Measurements from ENCODE around the gene R3HCC1L. TPM values are rescaled to one million over a fixed set of nuclear protein-coding genes. Genes with fewer than 3 reads are reported as not detected.
A peak's percentile ranks its signal among the peaks of the same experiment; 100 is the strongest.

R3HCC1L gene
- total RNA-seq, 1 donor from 2014 or later, result 12.3 TPM

DNA sequence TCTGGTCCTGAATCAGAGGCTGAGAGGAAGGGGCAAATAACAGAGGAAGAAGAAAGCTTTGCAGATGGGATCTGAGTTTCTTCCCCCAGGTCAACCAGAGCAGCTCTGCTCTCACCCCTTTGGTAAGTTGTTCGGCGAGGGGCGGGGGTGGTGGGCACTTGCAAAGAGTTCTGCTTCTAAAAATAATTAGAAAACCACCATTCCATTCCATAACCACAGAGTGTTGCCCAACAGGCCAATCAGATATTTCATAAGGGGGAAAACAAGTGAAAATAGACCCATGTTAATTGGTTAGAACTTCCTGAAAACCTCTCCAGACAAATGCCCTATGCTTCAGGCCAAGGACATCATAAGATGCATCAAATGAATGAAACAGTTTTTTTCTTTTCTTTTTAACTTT is 43.6 kb upstream of the R3HCC1L start:
- intact Hi-C loops (cut with DNase I), result no loop called here
- no peak for DNase-seq (ENCODE audit: extremely low spot score in 2 of 2)
- H3K27ac ChIP-seq, result no peak overlapping the region
- no peaks in the 10 kb centered on the region for H3K36me3 ChIP-seq
- H3K4me1 ChIP-seq, result no peaks in the 10 kb centered on the region
- no peaks in the 10 kb centered on the region for H3K27me3 ChIP-seq
- TF ChIP-seq, protein P1, sequence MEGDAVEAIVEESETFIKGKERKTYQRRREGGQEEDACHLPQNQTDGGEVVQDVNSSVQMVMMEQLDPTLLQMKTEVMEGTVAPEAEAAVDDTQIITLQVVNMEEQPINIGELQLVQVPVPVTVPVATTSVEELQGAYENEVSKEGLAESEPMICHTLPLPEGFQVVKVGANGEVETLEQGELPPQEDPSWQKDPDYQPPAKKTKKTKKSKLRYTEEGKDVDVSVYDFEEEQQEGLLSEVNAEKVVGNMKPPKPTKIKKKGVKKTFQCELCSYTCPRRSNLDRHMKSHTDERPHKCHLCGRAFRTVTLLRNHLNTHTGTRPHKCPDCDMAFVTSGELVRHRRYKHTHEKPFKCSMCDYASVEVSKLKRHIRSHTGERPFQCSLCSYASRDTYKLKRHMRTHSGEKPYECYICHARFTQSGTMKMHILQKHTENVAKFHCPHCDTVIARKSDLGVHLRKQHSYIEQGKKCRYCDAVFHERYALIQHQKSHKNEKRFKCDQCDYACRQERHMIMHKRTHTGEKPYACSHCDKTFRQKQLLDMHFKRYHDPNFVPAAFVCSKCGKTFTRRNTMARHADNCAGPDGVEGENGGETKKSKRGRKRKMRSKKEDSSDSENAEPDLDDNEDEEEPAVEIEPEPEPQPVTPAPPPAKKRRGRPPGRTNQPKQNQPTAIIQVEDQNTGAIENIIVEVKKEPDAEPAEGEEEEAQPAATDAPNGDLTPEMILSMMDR (IDR thresholded peaks at IDR 0.05), result no peak
- TF ChIP-seq POLR2AphosphoS5 (IDR thresholded peaks at IDR 0.05; ENCODE audit: insufficient read depth in 1 of 2, low read depth in 1 of 2) (no peak), POLR2A (IDR thresholded peaks at IDR 0.05) (no peak)
- H3K9me3 ChIP-seq, result no peaks in the 10 kb centered on the region
- H3K4me3 ChIP-seq, result no peak overlapping the region

- no peak for TF ChIP-seq POLR2AphosphoS5 (IDR thresholded peaks at IDR 0.05; ENCODE audit: insufficient read depth in 1 of 2, low read depth in 1 of 2)
- TF ChIP-seq, protein P1 (IDR thresholded peaks at IDR 0.05), result no peak
- TF ChIP-seq POLR2A (IDR thresholded peaks at IDR 0.05), result no peak
- H3K4me1 ChIP-seq, result no peaks in the 10 kb centered on the region
- no peaks in the 10 kb centered on the region for H3K9me3 ChIP-seq
- H3K27ac ChIP-seq, result no peak overlapping the region
- intact Hi-C loops (cut with DNase I), result no loop called here
- no peak for DNase-seq (ENCODE audit: extremely low spot score in 2 of 2)
- H3K4me3 ChIP-seq, result no peak overlapping the region
- H3K27me3 ChIP-seq, result no peaks in the 10 kb centered on the region
- H3K36me3 ChIP-seq, result no peaks in the 10 kb centered on the region
Measured at GRCh38 chr10:98096316-98096715, 38.1 kb upstream of the R3HCC1L start.

- no peak for DNase-seq (ENCODE audit: extremely low spot score in 2 of 2)
- Histone ChIP-seq H3K4me1 (no peaks in the 10 kb centered on the region), H3K36me3 (no peaks in the 10 kb centered on the region), H3K27ac (no peak overlapping the region), H3K27me3 (no peaks in the 10 kb centered on the region), H3K4me3 (no peak overlapping the region), H3K9me3 (no peaks in the 10 kb centered on the region)
- TF ChIP-seq POLR2AphosphoS5 (IDR thresholded peaks at IDR 0.05; ENCODE audit: insufficient read depth in 1 of 2, low read depth in 1 of 2) (no peak), POLR2A (IDR thresholded peaks at IDR 0.05) (no peak)
- TF ChIP-seq, protein P1 (IDR thresholded peaks at IDR 0.05), result no peak
- intact Hi-C loops (cut with DNase I), result no loop called here
Measured at GRCh38 chr10:98096731-98097130, 37.7 kb upstream of the R3HCC1L start.

DNA sequence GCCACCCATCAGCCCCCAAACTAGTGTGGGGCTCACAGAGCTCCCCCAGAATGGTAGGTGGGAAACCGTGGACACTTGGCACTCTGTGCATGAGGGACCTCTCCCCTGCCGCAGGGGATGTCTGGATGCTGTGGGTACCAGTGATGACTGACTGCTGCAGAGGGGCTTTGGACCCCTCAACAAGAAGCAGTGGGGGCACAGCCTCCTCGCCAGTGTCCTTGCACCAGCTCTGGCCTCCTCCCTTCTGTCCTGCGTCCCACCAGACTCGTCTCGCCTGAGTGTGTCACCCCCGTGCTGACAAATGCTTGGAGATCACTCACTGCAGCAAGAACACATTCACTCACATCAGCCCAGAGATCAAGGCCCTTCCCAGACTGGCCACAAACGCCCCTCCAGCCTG is 37.3 kb upstream of the R3HCC1L start:
- H3K4me1 ChIP-seq, result no peaks in the 10 kb centered on the region
- TF ChIP-seq, protein P1 (IDR thresholded peaks at IDR 0.05), result no peak
- TF ChIP-seq POLR2AphosphoS5 (IDR thresholded peaks at IDR 0.05; ENCODE audit: insufficient read depth in 1 of 2, low read depth in 1 of 2) (no peak), POLR2A (IDR thresholded peaks at IDR 0.05) (no peak)
- H3K36me3 ChIP-seq, result no peaks in the 10 kb centered on the region
- H3K9me3 ChIP-seq, result no peaks in the 10 kb centered on the region
- H3K4me3 ChIP-seq, result no peak overlapping the region
- intact Hi-C loops (cut with DNase I), result no loop called here
- H3K27ac ChIP-seq, result no peak overlapping the region
- no peaks in the 10 kb centered on the region for H3K27me3 ChIP-seq
- peak in 1 of 2 donors; percentile 70 for DNase-seq (ENCODE audit: extremely low spot score in 2 of 2)

- Histone ChIP-seq H3K36me3 (no peaks in the 10 kb centered on the region), H3K27me3 (no peaks in the 10 kb centered on the region), H3K4me3 (no peak overlapping the region), H3K4me1 (no peaks in the 10 kb centered on the region), H3K9me3 (no peaks in the 10 kb centered on the region), H3K27ac (no peak overlapping the region)
- TF ChIP-seq POLR2A (IDR thresholded peaks at IDR 0.05) (no peak), POLR2AphosphoS5 (IDR thresholded peaks at IDR 0.05; ENCODE audit: insufficient read depth in 1 of 2, low read depth in 1 of 2) (no peak)
- TF ChIP-seq, protein P1 (IDR thresholded peaks at IDR 0.05), result no peak
- intact Hi-C loops (cut with DNase I), result no loop called here
- no peak for DNase-seq (ENCODE audit: extremely low spot score in 2 of 2)
Measured at GRCh38 chr10:98097616-98098015, 36.8 kb upstream of the R3HCC1L start.
